Heart left ventricle (tissue), 13 donors: ENCODE results near the gene SLC35G6.

ENCODE experiments used
- CTCF ChIP-seq, 12 donors: fragments of 200-600 bp; sonication (generic) in 4 of 12; IDR thresholded peaks; one replicate each; pipeline versions ENCODE4 v1.5.0 to v1.8.0; 2018 to 2022; ENCODE audit warnings: antibody characterized with exemption in 12 of 12, mild to moderate bottlenecking in 5 of 12
- POLR2A ChIP-seq, 2 donors: fragments of 450-650 bp; IDR thresholded peaks; one replicate each; pipeline ENCODE4 v1.6.1; 2017; ENCODE audit warnings: antibody characterized with exemption in 2 of 2, mild to moderate bottlenecking in 2 of 2, moderate library complexity in 2 of 2
- donor health status: ischemic (EF 13 %, LVEDD 7.1; RV severe dilation, severe dysfunction).
- donor health status: DM: no; HTN: yes; CAD: no.
- donor health status: DM: no; HTN: no; CAD: no.
- donor health status: ischemic (EF 25% LVEDD 6.9; RV normal size, moderate dysfunction).
- donor health status: ischemic (EF 25% LVEDD 5.7; RV mildly dilated, moderate dysfunction).
- donor health status: ischemic (EF 35%, LVEDD 5.7; RV mildly dilated, moderate dysfunction).
- donor health status: nonischemic (EF 11% LVEDD 7.7; RV severe dilation, severe dysfunction).
- donor health status: DM: yes; HTN: yes; CAD: no.
- donor health status: PGD.
- donor health status: ischemic (EF 29% LVEDD 5.4; RV normal size, mild dysfunction).
- donor health status: nonischemic (EF 23%, LVEDD 6.1; RV moderate dilation, normal function).

- TF ChIP-seq CTCF (IDR thresholded peaks at IDR 0.05) (no peak), POLR2A (IDR thresholded peaks at IDR 0.05) (no peak)
Observed at GRCh38 chr17:7466639-7467341, 14.5 kb upstream of the SLC35G6 start.
